Colonic mucosa (tissue), 4 donors: ENCODE data around the gene VIT. TPM values are rescaled to one million over a fixed set of nuclear protein-coding genes. Genes with fewer than 3 reads are reported as not detected.

Experiments
- DNase-seq: peaks from one replicate; pipeline ENCODE4 v3.0.0-alpha.2; 2020
- H3K27ac ChIP-seq: fragments of 200-600 bp; one replicate; pipeline ENCODE4 v1.8.0; 2021
- H3K27me3 ChIP-seq: fragments of 200-600 bp; one replicate; pipeline ENCODE4 v1.8.0; 2021
- H3K36me3 ChIP-seq: fragments of 200-600 bp; one replicate; pipeline ENCODE4 v1.8.0; 2021
- H3K4me1 ChIP-seq: fragments of 200-600 bp; one replicate; pipeline ENCODE4 v1.8.0; 2021; ENCODE audit warnings: mild to moderate bottlenecking
- H3K4me3 ChIP-seq: fragments of 200-600 bp; one replicate; pipeline ENCODE4 v1.8.0; 2021
- H3K9ac ChIP-seq, 2 donors: one replicate each; pipeline ENCODE4 v1.7.0; 2013; ENCODE audit warnings: control low read depth in 2 of 2, low read depth in 2 of 2, low read length in 2 of 2
- H3K9me3 ChIP-seq: fragments of 200-600 bp; one replicate; pipeline ENCODE4 v1.8.0; 2021
- CTCF ChIP-seq: fragments of 200-600 bp; IDR thresholded peaks from one replicate; pipeline ENCODE4 v1.8.0; 2022; ENCODE audit warnings: antibody characterized with exemption, mild to moderate bottlenecking
- intact Hi-C: fragments of 100-400 bp; cut with DNase I; formaldehyde crosslinking; loops from one replicate; pipeline ENCODE4 v1.14.1; 2022
- total RNA-seq, 2 donors: library from RNA; stranded (reverse); fragmentation: NEBNext Ultra II Directional in 1 of 2; extraction: Animal tissue kit (Norgen Biotek cat#: 25700) in 1 of 2; gene quantifications; one replicate each; pipeline ENCODE4 v1.2.1, GENCODE V29; 2021
- donor health status: healthy.
- donor health status: DM: no; HTN: no; CAD: no.
- donor health status: DM: no; HTN: no; CAD: no.

Gene VIT
- total RNA-seq, 2 donors from 2014 or later: 0.20 to 0.21 TPM

DNA sequence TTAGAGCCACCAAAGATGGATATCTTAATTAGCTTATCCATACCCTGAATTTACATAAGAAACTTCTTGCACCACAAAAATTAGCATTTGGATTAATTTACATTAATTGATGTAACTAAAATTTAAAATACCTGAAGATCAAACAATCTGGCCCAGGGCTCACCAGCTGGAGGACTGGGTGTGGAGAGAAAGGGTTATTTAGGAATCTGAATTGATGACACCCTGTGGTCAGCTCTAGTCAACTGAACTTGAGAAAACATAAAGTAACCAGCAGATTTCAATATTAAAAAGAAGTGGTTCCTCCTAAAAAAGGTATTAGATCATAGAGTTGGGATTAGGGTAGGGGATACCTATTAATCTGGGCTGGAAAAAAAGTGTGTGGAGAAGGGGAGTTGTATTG, 147.3 kb downstream of the VIT start:
- no peak for DNase-seq
- Histone ChIP-seq H3K27me3 (no peaks in the 10 kb centered on the region), H3K27ac (no peak overlapping the region), H3K9ac (no peak overlapping the region), H3K9me3 (no peaks in the 10 kb centered on the region), H3K4me3 (no peak overlapping the region), H3K4me1 (no peaks in the 10 kb centered on the region), H3K36me3 (no peaks in the 10 kb centered on the region)
- intact Hi-C loops: no loop called here
- TF ChIP-seq CTCF: no peak

DNA sequence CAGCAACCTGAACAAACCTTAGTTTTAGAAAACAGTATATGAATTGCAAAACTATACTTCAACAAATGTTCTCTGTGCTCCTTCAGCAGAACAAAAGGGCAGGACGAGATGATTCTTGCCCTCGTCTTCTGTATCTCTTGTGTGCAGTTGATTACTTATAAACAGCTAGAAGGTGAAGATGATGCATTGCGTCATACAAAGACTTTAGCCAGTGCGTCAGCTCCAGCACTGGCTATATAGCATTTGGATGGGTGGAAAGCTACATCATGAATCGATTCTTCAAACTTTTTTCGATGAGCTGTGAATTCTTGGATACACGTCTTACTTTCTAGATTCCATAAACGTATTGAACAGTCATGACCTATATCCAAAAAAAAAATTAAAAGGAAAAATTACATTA, 152.8 kb downstream of the VIT start:
- H3K36me3 ChIP-seq: no peaks in the 10 kb centered on the region
- H3K27me3 ChIP-seq: no peaks in the 10 kb centered on the region
- H3K4me1 ChIP-seq: no peaks in the 10 kb centered on the region

GRCh38 chr2:36854241-36854640, 157.7 kb downstream of the VIT start:
- no peak for TF ChIP-seq CTCF
- Histone ChIP-seq H3K27me3 (no peaks in the 10 kb centered on the region), H3K36me3 (no peaks in the 10 kb centered on the region), H3K4me1 (no peaks in the 10 kb centered on the region), H3K27ac (no peak overlapping the region), H3K4me3 (no peak overlapping the region), H3K9ac (no peak overlapping the region), H3K9me3 (no peaks in the 10 kb centered on the region)
- no peak for DNase-seq
- intact Hi-C loops: loop anchor here (10.0 kb wide), 1 partner anchor 151 kb away; no protein-coding TSS in a partner anchor

More for the DNA sequence above, 152.8 kb downstream of the VIT start:
- no peaks in the 10 kb centered on the region for H3K9me3 ChIP-seq
- H3K4me3 ChIP-seq: no peak overlapping the region
- no peak for TF ChIP-seq CTCF
- intact Hi-C loops: no loop called here
- H3K9ac ChIP-seq: no peak overlapping the region
- H3K27ac ChIP-seq: no peak overlapping the region
- DNase-seq: no peak

DNA sequence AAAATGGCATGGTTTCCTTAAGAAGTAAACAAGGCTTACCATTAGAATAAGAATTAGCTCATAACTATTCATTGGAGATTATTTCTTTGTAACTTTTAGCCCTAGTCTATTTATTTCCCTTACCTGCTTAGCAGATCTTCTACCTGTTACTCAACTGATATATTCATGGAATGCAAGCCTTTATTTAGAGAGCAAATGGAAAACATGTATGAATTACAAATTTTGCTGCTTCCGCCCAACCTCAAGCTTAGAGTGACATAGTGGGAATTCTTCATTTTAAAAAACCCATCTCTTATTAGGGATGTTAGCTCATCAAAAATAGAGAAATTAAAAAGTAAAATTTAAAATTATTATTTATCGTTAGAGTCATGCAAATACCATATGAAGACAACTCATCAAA, 158.9 kb downstream of the VIT start:
- Histone ChIP-seq H3K4me3 (no peak overlapping the region), H3K4me1 (no peaks in the 10 kb centered on the region), H3K36me3 (no peaks in the 10 kb centered on the region), H3K27ac (no peak overlapping the region), H3K9me3 (no peaks in the 10 kb centered on the region), H3K9ac (no peak overlapping the region), H3K27me3 (no peaks in the 10 kb centered on the region)
- intact Hi-C loops: loop anchor here (5.0 to 10.0 kb wide), 2 partner anchors 73 to 149 kb away; no protein-coding TSS in a partner anchor
- no peak for DNase-seq
- no peak for TF ChIP-seq CTCF

- Histone ChIP-seq H3K9me3 (no peaks in the 10 kb centered on the region), H3K4me1 (no peaks in the 10 kb centered on the region), H3K9ac (peak overlapping the region in 1 of 2 donors; percentile 34), H3K4me3 (no peak overlapping the region), H3K27ac (peak overlapping the region; percentile 1), H3K36me3 (no peaks in the 10 kb centered on the region), H3K27me3 (no peaks in the 10 kb centered on the region)
- intact Hi-C loops: loop anchor here (5.0 to 10.0 kb wide), 2 partner anchors 75 to 147 kb away; no protein-coding TSS in a partner anchor
- DNase-seq: no peak
- TF ChIP-seq CTCF: no peak
Observed at GRCh38 chr2:36857713-36858112, 161.2 kb downstream of the VIT start.
